ENCODE results near the gene JUN.

Gene JUN

DNA sequence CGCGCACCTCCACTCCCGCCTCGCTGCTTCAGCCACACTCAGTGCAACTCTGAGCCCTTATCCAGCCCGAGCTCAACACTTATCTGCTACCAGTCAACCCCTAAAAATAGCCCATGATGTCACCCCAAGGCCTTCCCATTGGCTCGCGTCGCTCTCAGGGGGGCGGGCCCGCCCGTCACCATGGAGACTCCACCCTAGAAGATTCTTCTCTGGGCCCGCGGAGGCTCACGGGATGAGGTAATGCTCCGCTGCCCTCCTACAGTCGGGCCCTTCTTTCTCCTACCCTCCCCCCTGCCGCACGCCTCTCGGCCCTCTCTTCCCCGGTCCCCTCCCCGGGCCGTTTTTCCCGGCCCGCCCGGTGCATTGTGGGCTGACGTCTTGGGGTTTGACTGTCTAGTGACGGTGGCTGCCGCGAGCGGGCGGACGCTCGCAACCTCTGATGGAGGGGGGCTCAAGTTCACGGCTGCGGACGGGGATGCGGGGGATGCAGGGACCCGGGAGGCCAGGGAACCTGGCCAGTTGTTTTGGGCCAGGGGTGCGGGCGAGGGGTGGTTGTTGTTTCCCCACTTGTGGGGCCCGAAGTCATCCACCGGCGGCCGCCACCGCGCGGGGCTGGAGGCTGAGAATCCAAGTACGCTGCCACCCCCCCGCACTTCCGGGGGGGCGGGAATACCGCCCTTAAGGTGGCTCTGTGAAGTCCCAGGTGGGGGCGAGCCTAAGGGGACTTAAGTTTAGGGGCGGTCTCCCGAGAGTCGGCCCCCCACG, at the start of gene JUN:
Gene JUN, minus strand, starts transcription at position 55 of the 765 bp plus-strand sequence. CDS start 977 bp downstream, outside the sequence.
- DNase-seq (ENCODE audit: extremely low spot score), result peak; percentile 99
- TF ChIP-seq BHLHE40 (IDR thresholded peaks at IDR 0.05; ENCODE audit: borderline replicate concordance) (no peak), CTBP1 (IDR thresholded peaks at IDR 0.05; ENCODE audit: borderline replicate concordance) (peak; percentile 58; the same call in 1 of the 2 replicates), ZNF384 (IDR thresholded peaks at IDR 0.05) (no peak), FOXM1 (IDR thresholded peaks at IDR 0.05; ENCODE audit: borderline replicate concordance) (peak; percentile 86; the same call in 1 of the 2 replicates), ELF4 (IDR thresholded peaks at IDR 0.05) (peak; percentile 98; the same call in 1 of the 2 replicates), ARNT (IDR thresholded peaks at IDR 0.05) (no peak), LEF1 (IDR thresholded peaks at IDR 0.05; ENCODE audit: borderline replicate concordance) (no peak), FOXK2 (IDR thresholded peaks at IDR 0.05) (no peak), L3MBTL2 (conservative IDR thresholded peaks at IDR 0.05) (peak; percentile 9; the same call in 1 of the 2 replicates), SUZ12 (IDR thresholded peaks at IDR 0.05) (no peak), HDGF (IDR thresholded peaks at IDR 0.05; ENCODE audit: borderline replicate concordance) (no peak)
- TF ChIP-seq, protein P1, sequence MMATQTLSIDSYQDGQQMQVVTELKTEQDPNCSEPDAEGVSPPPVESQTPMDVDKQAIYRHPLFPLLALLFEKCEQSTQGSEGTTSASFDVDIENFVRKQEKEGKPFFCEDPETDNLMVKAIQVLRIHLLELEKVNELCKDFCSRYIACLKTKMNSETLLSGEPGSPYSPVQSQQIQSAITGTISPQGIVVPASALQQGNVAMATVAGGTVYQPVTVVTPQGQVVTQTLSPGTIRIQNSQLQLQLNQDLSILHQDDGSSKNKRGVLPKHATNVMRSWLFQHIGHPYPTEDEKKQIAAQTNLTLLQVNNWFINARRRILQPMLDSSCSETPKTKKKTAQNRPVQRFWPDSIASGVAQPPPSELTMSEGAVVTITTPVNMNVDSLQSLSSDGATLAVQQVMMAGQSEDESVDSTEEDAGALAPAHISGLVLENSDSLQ (IDR thresholded peaks at IDR 0.05), result peak; percentile 76
- ChIA-PET POLR2A (interaction anchor here (0.5 to 2.4 kb wide), 71 partner anchors 9 to 978 kb away, joined by 3 to 20 read pairs (median 4); partner anchors contain the start of gene FGGY), CTCF (interaction anchor here (2.0 kb wide), 1 partner anchor 915 kb away, joined by 4 read pairs; no protein-coding TSS in a partner anchor)

DNA sequence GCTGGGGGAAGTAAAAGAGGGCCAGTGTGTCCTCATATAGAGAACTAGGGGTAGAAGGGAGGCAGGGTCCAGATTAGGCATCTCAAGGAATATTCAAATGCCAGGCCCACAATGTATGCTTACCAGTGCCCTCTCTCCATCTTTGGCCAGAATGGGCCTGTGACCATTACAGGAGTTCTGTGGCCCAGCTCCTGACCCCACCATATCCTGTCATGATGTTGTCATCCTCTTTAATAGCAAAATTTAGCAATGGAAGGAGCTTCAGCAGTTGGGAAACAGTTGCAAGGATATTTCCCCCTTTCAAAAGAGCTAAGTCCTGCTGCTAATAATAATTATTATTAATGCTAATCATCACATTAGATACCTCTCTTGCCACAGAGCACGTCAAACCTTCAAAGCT, 49.3 kb upstream of the JUN start:
- CTCF ChIA-PET, result no interaction called here
- POLR2A ChIA-PET, result no interaction called here
- no peak for DNase-seq (ENCODE audit: extremely low spot score)
- no peak for TF ChIP-seq ZNF384 (IDR thresholded peaks at IDR 0.05)
- no peak for TF ChIP-seq LEF1 (IDR thresholded peaks at IDR 0.05; ENCODE audit: borderline replicate concordance)
- no peak for TF ChIP-seq ARNT (IDR thresholded peaks at IDR 0.05)
- TF ChIP-seq, protein P1 (IDR thresholded peaks at IDR 0.05), result no peak
- no peak for TF ChIP-seq SUZ12 (IDR thresholded peaks at IDR 0.05)
- TF ChIP-seq CTBP1 (IDR thresholded peaks at IDR 0.05; ENCODE audit: borderline replicate concordance), result no peak
- no peak for TF ChIP-seq FOXM1 (IDR thresholded peaks at IDR 0.05; ENCODE audit: borderline replicate concordance)
- TF ChIP-seq FOXA1 (IDR thresholded peaks at IDR 0.05), result no peak
- no peak for TF ChIP-seq SP1 (IDR thresholded peaks at IDR 0.05)
- no peak for TF ChIP-seq L3MBTL2 (conservative IDR thresholded peaks at IDR 0.05)
- no peak for TF ChIP-seq NFRKB (IDR thresholded peaks at IDR 0.05)
- no peak for TF ChIP-seq HDGF (IDR thresholded peaks at IDR 0.05; ENCODE audit: borderline replicate concordance)
- TF ChIP-seq ELF4 (IDR thresholded peaks at IDR 0.05), result no peak
- TF ChIP-seq TARDBP (IDR thresholded peaks at IDR 0.05), result no peak
- no peak for TF ChIP-seq BHLHE40 (IDR thresholded peaks at IDR 0.05; ENCODE audit: borderline replicate concordance)

DNA sequence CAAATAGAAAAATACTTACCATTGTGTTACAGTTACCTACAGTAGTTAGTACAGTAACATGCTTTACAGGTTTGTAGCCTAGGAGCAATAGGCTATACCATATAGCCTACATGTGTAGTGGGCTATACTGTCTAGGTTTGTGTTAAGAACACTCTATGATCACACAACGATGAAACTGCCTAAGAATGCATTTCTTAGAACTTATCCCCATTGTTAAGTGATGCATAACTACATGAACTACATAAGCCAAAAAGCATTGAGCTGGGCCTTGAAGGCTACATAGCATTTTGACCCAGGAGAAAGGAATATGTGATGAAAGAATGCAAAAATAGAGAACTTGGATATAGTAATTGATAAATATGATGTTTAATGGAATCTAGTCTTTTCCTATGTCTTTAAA, 46.4 kb upstream of the JUN start:
- DNase-seq (ENCODE audit: extremely low spot score), result no peak
- ChIA-PET POLR2A (no interaction called here), CTCF (no interaction called here)
- TF ChIP-seq FOXA1 (IDR thresholded peaks at IDR 0.05) (no peak), SUZ12 (IDR thresholded peaks at IDR 0.05) (no peak), L3MBTL2 (conservative IDR thresholded peaks at IDR 0.05) (no peak), HDGF (IDR thresholded peaks at IDR 0.05; ENCODE audit: borderline replicate concordance) (no peak), BHLHE40 (IDR thresholded peaks at IDR 0.05; ENCODE audit: borderline replicate concordance) (no peak), ELF4 (IDR thresholded peaks at IDR 0.05) (no peak), ARNT (IDR thresholded peaks at IDR 0.05) (no peak), NFRKB (IDR thresholded peaks at IDR 0.05) (no peak), SP1 (IDR thresholded peaks at IDR 0.05) (no peak), FOXM1 (IDR thresholded peaks at IDR 0.05; ENCODE audit: borderline replicate concordance) (no peak)

DNA sequence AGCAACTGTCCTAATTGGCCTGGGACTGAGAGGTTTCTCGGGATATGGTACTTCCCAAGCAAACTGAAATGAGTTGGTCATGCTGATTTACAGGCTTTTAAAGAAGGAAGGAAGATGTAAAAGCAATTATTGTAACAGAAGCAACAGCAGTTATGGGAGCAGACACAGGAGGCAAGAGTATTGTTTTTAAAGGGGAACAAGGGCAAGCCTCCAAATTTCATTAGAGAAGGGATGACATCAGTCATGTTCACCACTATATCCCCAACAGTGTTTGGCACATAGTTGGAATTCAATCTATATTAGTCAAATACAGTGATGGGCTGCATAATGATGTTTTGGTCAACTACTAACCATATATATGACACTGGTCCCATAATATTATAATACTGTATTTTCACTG, 46.0 kb upstream of the JUN start:
- ChIA-PET POLR2A (no interaction called here), CTCF (no interaction called here)
- TF ChIP-seq FOXA1 (IDR thresholded peaks at IDR 0.05), result no peak
- TF ChIP-seq SP1 (IDR thresholded peaks at IDR 0.05), result no peak
- TF ChIP-seq, protein P1 (IDR thresholded peaks at IDR 0.05), result no peak
- no peak for TF ChIP-seq FOXK2 (IDR thresholded peaks at IDR 0.05)
- no peak for TF ChIP-seq TARDBP (IDR thresholded peaks at IDR 0.05)
- no peak for TF ChIP-seq NFRKB (IDR thresholded peaks at IDR 0.05)
- TF ChIP-seq LEF1 (IDR thresholded peaks at IDR 0.05; ENCODE audit: borderline replicate concordance), result no peak
- no peak for TF ChIP-seq ZNF384 (IDR thresholded peaks at IDR 0.05)
- no peak for TF ChIP-seq SUZ12 (IDR thresholded peaks at IDR 0.05)
- TF ChIP-seq CTBP1 (IDR thresholded peaks at IDR 0.05; ENCODE audit: borderline replicate concordance), result no peak
- TF ChIP-seq BHLHE40 (IDR thresholded peaks at IDR 0.05; ENCODE audit: borderline replicate concordance), result no peak
- TF ChIP-seq L3MBTL2 (conservative IDR thresholded peaks at IDR 0.05), result no peak
- no peak for DNase-seq (ENCODE audit: extremely low spot score)

DNA sequence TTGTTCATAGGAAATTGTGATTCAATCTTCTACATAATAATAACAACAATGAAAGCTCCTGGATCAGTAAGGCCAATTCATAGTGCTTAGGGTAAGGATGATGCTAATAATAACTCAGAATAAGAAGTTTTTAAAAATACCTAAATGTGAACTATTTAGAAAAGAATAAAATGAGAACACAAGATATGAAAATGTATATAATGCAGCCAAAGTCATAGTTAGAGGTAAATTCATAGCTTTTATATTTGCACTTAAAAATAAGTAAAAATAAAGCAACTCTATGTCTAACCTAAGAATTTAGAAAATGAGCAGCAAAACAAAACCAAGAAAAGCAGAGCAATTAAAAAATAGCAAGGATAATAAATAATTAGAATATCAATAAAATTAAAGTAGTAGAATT, 43.5 kb upstream of the JUN start:
- DNase-seq (ENCODE audit: extremely low spot score), result no peak
- ChIA-PET CTCF (no interaction called here), POLR2A (no interaction called here)
- TF ChIP-seq LEF1 (IDR thresholded peaks at IDR 0.05; ENCODE audit: borderline replicate concordance) (no peak), ARNT (IDR thresholded peaks at IDR 0.05) (no peak), ELF4 (IDR thresholded peaks at IDR 0.05) (no peak), FOXK2 (IDR thresholded peaks at IDR 0.05) (no peak), ZNF384 (IDR thresholded peaks at IDR 0.05) (no peak), HDGF (IDR thresholded peaks at IDR 0.05; ENCODE audit: borderline replicate concordance) (no peak), SUZ12 (IDR thresholded peaks at IDR 0.05) (no peak), SP1 (IDR thresholded peaks at IDR 0.05) (no peak), L3MBTL2 (conservative IDR thresholded peaks at IDR 0.05) (no peak), BHLHE40 (IDR thresholded peaks at IDR 0.05; ENCODE audit: borderline replicate concordance) (no peak), FOXA1 (IDR thresholded peaks at IDR 0.05) (no peak), TARDBP (IDR thresholded peaks at IDR 0.05) (no peak), NFRKB (IDR thresholded peaks at IDR 0.05) (no peak), CTBP1 (IDR thresholded peaks at IDR 0.05; ENCODE audit: borderline replicate concordance) (no peak), FOXM1 (IDR thresholded peaks at IDR 0.05; ENCODE audit: borderline replicate concordance) (no peak)
- TF ChIP-seq, protein P1 (IDR thresholded peaks at IDR 0.05), result no peak

Measured in HEK293T (cell line).